Ishikawa (cell line): Measurements from ENCODE around the gene PTPRN2.

Source experiments
- CEBPB ChIP-seq: IDR thresholded peaks from 2 replicates; pipeline ENCODE4 v1.6.1; 2012
- EP300 ChIP-seq: IDR thresholded peaks from 2 replicates; pipeline ENCODE4 v1.6.1; 2012; ENCODE audit warnings: borderline replicate concordance
- FOXM1 ChIP-seq: IDR thresholded peaks from 2 replicates; pipeline ENCODE4 v1.6.1; 2012; ENCODE audit warnings: low read depth, borderline replicate concordance
- RAD21 ChIP-seq: IDR thresholded peaks from 2 replicates; pipeline ENCODE4 v1.6.1; 2012; ENCODE audit warnings: low read depth
- TAF1 ChIP-seq: IDR thresholded peaks from 2 replicates; pipeline ENCODE4 v1.6.1; 2012; ENCODE audit warnings: low read depth, mild to moderate bottlenecking
- YY1 ChIP-seq: IDR thresholded peaks from 2 replicates; pipeline ENCODE4 v1.6.1; 2012; ENCODE audit warnings: low read depth
- ZBTB7A ChIP-seq: IDR thresholded peaks from 2 replicates; pipeline ENCODE4 v1.6.1; 2012; ENCODE audit warnings: low read depth
- TF ChIP-seq, protein P1 (sequence below): IDR thresholded peaks from 2 replicates; pipeline ENCODE4 v1.6.1; 2012
- TF ChIP-seq, protein P2 (sequence below): IDR thresholded peaks from 2 replicates; pipeline ENCODE4 v1.6.1; 2012
- TF ChIP-seq, protein P3 (sequence below): IDR thresholded peaks from 2 replicates; pipeline ENCODE4 v1.6.1; 2012; ENCODE audit warnings: low read depth, mild to moderate bottlenecking

DNA sequence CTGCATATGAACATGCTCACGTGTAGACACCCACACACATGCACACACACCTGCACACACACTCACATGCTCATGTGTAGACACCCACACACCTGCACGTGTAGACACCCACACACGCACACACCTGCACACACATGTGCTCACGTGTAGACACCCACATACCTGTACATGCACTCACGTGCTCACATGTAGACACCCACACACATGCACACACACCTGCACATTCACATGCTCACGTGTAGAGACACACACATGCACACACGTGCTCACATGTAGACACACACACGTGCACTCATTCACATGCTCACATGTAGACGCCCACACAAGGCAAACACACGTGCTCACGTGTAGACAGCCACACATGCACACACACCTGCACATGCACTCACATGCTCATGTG is 275.8 kb downstream of the PTPRN2 start:
- TF ChIP-seq EP300 (no peak), TAF1 (no peak), CEBPB (no peak), YY1 (no peak), FOXM1 (no peak), RAD21 (no peak), ZBTB7A (no peak)
- TF ChIP-seq, protein P1, sequence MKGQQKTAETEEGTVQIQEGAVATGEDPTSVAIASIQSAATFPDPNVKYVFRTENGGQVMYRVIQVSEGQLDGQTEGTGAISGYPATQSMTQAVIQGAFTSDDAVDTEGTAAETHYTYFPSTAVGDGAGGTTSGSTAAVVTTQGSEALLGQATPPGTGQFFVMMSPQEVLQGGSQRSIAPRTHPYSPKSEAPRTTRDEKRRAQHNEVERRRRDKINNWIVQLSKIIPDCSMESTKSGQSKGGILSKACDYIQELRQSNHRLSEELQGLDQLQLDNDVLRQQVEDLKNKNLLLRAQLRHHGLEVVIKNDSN = no peak
- TF ChIP-seq, protein P2, sequence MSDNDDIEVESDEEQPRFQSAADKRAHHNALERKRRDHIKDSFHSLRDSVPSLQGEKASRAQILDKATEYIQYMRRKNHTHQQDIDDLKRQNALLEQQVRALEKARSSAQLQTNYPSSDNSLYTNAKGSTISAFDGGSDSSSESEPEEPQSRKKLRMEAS = no peak
- TF ChIP-seq, protein P3, sequence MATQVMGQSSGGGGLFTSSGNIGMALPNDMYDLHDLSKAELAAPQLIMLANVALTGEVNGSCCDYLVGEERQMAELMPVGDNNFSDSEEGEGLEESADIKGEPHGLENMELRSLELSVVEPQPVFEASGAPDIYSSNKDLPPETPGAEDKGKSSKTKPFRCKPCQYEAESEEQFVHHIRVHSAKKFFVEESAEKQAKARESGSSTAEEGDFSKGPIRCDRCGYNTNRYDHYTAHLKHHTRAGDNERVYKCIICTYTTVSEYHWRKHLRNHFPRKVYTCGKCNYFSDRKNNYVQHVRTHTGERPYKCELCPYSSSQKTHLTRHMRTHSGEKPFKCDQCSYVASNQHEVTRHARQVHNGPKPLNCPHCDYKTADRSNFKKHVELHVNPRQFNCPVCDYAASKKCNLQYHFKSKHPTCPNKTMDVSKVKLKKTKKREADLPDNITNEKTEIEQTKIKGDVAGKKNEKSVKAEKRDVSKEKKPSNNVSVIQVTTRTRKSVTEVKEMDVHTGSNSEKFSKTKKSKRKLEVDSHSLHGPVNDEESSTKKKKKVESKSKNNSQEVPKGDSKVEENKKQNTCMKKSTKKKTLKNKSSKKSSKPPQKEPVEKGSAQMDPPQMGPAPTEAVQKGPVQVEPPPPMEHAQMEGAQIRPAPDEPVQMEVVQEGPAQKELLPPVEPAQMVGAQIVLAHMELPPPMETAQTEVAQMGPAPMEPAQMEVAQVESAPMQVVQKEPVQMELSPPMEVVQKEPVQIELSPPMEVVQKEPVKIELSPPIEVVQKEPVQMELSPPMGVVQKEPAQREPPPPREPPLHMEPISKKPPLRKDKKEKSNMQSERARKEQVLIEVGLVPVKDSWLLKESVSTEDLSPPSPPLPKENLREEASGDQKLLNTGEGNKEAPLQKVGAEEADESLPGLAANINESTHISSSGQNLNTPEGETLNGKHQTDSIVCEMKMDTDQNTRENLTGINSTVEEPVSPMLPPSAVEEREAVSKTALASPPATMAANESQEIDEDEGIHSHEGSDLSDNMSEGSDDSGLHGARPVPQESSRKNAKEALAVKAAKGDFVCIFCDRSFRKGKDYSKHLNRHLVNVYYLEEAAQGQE = no peak
